GM19240 (cell line): ENCODE measurements around the gene TMED5.
"Not testable (repeated sequence)": the region's sequence is repeated elsewhere in the genome, so short reads cannot be mapped to it uniquely, and the experiment has no call there.

Experiments used
- DNase-seq: peaks from one replicate; pipeline ENCODE4 v3.0.0; 2011; ENCODE audit warnings: low spot score; ENCODE audit not compliant: insufficient read length

Gene TMED5

GRCh38 chr1:93172778-93173177, 7.4 kb downstream of the TMED5 start:
- no peak for DNase-seq

GRCh38 chr1:93171549-93172034, 8.6 kb downstream of the TMED5 start:
- no peak for DNase-seq

- DNase-seq, result not testable (repeated sequence)
These were observed 10.0 kb downstream of the TMED5 start for GRCh38 chr1:93170141-93170678.

DNA sequence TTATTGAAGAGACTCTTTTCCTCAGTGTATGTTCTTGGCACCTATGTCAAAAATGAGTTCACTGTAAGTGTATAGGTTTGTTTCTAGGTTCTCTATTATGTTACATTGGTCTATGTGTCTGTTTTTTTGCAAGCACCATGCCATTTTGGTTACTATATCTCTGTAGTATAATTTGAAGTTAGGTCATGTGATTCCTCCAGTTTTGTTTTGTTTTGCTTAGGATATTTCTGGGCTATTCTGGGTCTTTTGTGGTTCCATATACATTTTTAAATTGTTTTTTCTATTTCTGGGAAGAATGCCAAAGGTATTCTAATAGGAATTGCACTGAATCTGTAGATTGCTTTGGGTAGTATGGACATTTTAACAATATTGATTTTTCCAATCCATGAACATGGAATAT, 13.2 kb downstream of the TMED5 start:
- no peak for DNase-seq

- DNase-seq, result not testable (repeated sequence)
These were observed 14.3 kb downstream of the TMED5 start for GRCh38 chr1:93165895-93166294.

DNA sequence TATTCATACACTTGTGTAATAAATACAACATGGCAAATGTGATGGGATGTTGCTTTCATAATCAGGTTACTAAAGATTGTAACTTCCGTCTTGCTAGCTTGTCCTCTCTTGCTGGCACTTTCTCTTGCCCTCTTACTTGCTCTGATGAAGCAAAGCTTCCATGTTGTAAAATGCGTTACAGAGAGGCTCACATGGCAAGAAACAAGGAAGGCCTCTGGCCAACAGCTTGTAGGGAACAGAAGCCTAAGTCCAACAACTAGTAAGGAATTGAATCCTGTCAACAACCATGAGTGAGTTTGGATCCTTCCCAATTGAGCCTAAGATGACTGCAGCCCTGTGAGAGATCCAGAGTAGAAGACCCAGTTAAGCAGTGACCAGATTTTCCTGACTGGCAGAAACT, 15.4 kb downstream of the TMED5 start:
- DNase-seq, result no peak

GRCh38 chr1:93163314-93163713, 16.9 kb downstream of the TMED5 start:
- DNase-seq, result not testable (repeated sequence)

DNA sequence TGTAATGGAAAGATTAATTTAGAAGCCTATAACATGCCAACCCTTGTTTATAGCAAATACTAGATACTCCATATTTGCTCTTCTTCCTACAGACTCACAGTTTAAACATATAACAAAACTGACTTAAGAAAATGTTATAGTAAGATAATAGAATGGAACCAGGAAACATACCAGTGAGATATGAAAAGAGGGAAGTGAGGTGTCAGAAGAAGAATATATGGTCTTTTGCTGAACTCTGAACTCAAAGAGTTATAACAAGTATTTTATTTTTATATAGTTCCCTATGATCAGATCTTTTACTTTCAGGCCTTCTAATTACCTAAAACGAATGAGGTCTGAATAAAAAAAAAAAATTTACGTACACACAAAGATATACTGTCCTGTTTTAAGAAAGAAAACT, 20.9 kb downstream of the TMED5 start:
- DNase-seq, result no peak

GRCh38 chr1:93155335-93155734, 24.9 kb downstream of the TMED5 start:
- no peak for DNase-seq

GRCh38 chr1:93154898-93155297, 25.3 kb downstream of the TMED5 start:
- no peak for DNase-seq

DNA sequence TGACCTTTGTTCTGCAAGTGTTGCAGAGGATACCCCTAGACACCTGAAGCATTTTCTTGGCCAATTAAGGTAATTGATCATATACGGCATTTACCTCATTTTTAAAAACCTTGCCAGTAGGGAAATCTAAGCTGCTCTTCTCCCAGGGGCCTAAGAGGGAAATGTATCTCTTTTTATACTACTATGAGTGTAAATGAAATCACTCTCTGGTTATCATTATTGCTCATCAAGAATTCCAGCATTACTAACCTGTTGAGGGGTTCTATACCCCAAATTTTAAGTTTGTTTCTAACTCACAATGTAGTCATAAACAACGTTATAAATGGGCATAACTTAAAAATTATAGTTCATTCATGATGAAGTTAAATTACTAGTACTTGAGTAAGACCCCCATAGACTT, 27.4 kb downstream of the TMED5 start:
- DNase-seq, result no peak

DNA sequence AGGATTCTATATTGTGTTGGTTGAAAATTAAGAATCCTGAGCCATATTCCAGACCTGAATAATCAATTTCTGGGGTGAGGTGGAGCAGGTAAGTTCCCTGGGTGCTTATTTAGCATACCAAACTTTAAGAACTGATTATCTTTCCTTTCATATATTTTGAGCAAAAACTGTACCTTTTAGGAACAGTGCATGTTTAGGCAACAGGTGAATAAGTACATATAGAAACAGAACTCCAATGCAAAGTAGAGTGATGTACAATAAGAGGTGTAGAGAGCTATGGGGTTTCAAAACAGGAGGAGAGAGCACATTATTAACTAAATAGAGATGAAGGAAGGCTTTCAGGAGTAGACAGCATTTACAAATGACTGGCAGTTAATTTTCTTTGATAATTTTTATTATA, 28.7 kb downstream of the TMED5 start:
- no peak for DNase-seq

DNA sequence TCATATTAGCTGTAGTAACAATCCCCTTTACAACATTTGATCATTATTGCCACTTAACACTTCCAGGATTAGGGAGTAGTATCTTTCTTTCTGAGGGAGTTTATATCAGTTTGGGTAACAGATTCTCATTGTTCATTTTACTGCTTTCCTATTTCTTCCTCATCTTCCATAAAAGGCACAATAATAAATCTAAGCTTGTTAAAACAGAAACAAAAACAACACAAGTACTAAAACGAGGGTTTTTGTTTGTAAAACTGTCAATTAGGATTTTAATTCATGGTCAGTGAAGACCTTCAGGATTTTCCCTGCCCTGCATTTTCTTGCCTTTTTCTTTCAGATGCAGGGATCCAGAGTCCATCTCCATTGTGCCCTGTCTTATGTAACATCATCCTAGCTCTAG, 29.5 kb downstream of the TMED5 start:
- no peak for DNase-seq

- DNase-seq, result no peak
These were observed 32.2 kb downstream of the TMED5 start for GRCh38 chr1:93148001-93148400.

- DNase-seq, result no peak
These were observed 36.4 kb downstream of the TMED5 start for GRCh38 chr1:93143769-93144168.

DNA sequence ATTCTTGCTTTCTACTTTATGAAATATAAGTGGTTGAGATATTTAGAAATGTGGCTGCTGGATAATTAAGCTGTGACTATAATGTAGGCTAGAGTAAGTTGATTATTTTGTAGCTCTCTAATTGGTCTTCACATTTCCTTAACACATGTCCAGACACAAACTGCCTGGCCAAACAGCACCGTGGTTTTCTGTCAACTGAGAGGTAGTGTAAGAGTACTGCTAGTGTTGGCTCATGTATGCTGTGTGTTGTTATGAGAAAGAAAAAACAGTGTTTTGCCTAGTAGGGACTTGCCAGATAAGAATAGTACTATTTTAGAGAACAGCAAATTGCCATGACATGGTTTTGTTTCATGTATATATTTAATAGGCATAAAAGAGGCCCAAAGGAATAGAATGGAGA, 37.1 kb downstream of the TMED5 start:
- no peak for DNase-seq

DNA sequence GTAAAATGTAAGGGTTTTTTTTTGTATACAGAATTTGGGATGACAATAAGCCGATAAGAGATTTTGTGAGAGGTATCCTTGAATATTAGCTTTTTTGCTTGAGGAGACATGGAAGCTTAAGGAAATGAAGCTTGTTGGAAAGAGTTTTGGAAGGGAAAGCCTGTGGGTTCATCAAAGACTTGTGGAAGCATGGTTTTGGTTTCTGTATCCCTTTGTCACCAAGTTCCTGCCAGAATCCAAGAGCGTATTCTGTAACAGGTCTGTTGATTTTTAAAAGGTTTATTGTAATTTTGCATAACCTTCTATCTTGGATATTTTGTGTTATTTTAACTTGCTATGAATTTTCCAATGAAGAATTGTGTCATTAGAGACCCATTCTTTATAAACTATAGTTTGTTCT, 38.1 kb downstream of the TMED5 start:
- DNase-seq, result no peak

DNA sequence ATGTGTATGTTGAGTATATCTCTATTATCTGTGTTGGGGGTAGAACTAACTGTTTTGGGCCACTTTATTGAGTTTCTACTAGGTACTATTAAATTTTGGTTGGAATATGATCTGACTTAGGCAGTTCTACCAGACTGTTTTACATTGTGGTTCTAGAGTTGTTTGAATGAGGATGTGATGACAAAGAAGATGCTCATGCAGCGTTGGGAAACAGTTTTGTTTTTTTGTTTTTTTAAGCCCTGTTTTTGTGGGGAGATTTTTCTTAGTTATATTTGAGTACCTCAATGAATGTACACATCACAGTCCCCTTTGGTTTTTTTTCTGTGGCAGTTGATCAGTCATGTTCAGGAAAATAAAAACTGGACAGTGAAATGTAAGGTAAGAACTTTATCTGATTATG, 40.1 kb downstream of the TMED5 start:
- no peak for DNase-seq

DNA sequence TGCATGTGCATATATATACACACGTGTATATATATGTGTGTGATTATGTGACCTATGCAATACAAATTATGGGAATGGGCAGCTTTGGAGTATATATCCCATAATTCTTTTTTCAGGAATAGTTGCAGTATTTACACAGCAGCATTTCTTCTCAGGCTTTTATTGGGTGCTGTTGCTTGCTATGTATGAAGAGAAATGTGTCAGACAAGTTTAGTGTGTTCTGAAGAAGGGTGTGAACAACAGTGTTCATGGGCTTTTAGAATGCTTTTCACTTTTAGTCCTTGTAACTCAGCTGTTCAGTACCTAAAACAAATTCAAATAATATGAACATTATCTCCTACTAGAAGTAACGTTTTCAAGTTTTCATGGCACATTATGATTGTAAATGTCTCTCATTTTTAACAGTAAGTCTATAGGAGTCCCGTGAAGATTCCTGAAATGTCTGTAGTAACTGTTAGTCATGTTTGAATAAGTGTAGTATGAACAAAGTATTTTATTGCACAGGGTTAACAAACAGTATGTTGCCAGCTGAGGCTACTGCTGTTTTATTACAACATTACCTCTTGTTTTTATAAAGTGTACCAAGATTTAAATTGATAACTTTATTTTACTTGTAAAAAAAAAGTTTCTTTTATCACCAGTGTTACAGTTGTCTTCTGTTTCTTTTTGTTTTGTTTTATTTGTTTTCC, 42.5 kb downstream of the TMED5 start:
- no peak for DNase-seq

DNA sequence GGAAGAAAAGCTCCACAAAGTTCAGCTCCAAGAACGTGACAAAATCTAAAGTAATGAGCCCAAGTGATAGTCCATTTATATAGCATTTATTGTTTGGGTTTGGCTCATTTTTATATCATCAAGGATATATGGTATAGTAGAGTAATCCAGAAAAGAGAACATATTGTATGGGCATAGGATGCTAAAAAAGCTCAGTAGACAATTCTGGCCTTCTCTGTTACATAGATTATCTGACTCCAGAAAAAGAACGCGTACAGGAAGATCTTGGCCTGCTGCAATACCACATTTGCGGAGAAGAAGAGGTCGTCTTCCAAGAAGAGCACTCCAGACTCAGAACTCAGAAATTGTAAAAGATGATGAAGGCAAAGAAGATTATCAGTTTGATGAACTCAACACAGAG, 43.8 kb downstream of the TMED5 start:
- no peak for DNase-seq

GRCh38 chr1:93132638-93133037, 47.6 kb downstream of the TMED5 start:
- no peak for DNase-seq

- no peak for DNase-seq
These were observed 50.6 kb downstream of the TMED5 start for GRCh38 chr1:93129507-93130099.
